DOHH2 (cell line): ENCODE data around the gene APMAP.

ENCODE experiments used
- H3F3A ChIP-seq: fragments of 200-600 bp; sonication (generic), shearing (Covaris generic); 2 replicates; pipeline ENCODE4 v1.6.0; 2016; ENCODE audit warnings: antibody characterized with exemption, mild to moderate bottlenecking; ENCODE audit not compliant: control insufficient read depth, insufficient read depth
- H3K27ac ChIP-seq: fragments of 200-600 bp; sonication (generic); 2 replicates; pipeline ENCODE4 v1.5.1; 2014; ENCODE audit warnings: low read depth, mild to moderate bottlenecking, low read length, moderate library complexity
- H3K27me3 ChIP-seq: fragments of 200-600 bp; sonication (generic); 2 replicates; pipeline ENCODE4 v1.6.1; 2014; ENCODE audit warnings: mild to moderate bottlenecking, low read length, mixed read lengths; ENCODE audit not compliant: control insufficient read depth
- H3K36me3 ChIP-seq: fragments of 200-600 bp; sonication (generic); 2 replicates; pipeline ENCODE4 v1.6.1; 2014; ENCODE audit warnings: mild to moderate bottlenecking, low read length, moderate library complexity, mixed read lengths; ENCODE audit not compliant: control insufficient read depth
- H3K4me1 ChIP-seq: fragments of 200-600 bp; sonication (generic); 2 replicates; pipeline ENCODE4 v1.6.1; 2014; ENCODE audit warnings: mild to moderate bottlenecking, low read length, mixed read lengths; ENCODE audit not compliant: control insufficient read depth
- H3K4me2 ChIP-seq: fragments of 200-600 bp; sonication (generic); 2 replicates; pipeline ENCODE4 v1.6.0; 2014; ENCODE audit warnings: mild to moderate bottlenecking, low read length, moderate library complexity
- H3K4me3 ChIP-seq: fragments of 200-600 bp; sonication (generic); 2 replicates; pipeline ENCODE4 v1.5.1; 2014; ENCODE audit warnings: mild to moderate bottlenecking, low read length, mixed read lengths
- H3K79me2 ChIP-seq: fragments of 200-600 bp; sonication (generic); 2 replicates; pipeline ENCODE4 v1.6.1; 2014; ENCODE audit warnings: mild to moderate bottlenecking, low read length, mixed read lengths; ENCODE audit not compliant: control insufficient read depth
- H3K9me2 ChIP-seq: fragments of 200-600 bp; sonication (generic); replicated peaks from 2 replicates; pipeline ENCODE4 v1.6.1; 2014; ENCODE audit warnings: mild to moderate bottlenecking, low read length, mixed read lengths; ENCODE audit not compliant: control insufficient read depth
- H3K9me3 ChIP-seq: fragments of 200-600 bp; sonication (generic); 2 replicates; pipeline ENCODE4 v1.6.1; 2014; ENCODE audit warnings: antibody characterized with exemption, low read length, mixed read lengths; ENCODE audit not compliant: control insufficient read depth, insufficient read depth
- H4K20me1 ChIP-seq: fragments of 200-600 bp; sonication (generic); 2 replicates; pipeline ENCODE4 v1.6.0; 2014; ENCODE audit warnings: low read depth, mild to moderate bottlenecking, antibody characterized with exemption, low read length, moderate library complexity; ENCODE audit not compliant: control insufficient read depth, insufficient read depth
- EZH2phosphoT487 ChIP-seq: fragments of 200-600 bp; sonication (generic); IDR thresholded peaks from 2 replicates; pipeline ENCODE4 v1.6.1; 2017; ENCODE audit warnings: borderline replicate concordance, mild to moderate bottlenecking, antibody characterized with exemption, low read length, moderate library complexity, mixed read lengths
- TF ChIP-seq, protein P1 (sequence below): fragments of 200-600 bp; sonication (generic); IDR thresholded peaks from one replicate; pipeline ENCODE4 v1.5.1; 2014; ENCODE audit warnings: antibody characterized with exemption, mild to moderate bottlenecking, low read depth, low read length; ENCODE audit not compliant: poor library complexity, severe bottlenecking

APMAP gene

DNA sequence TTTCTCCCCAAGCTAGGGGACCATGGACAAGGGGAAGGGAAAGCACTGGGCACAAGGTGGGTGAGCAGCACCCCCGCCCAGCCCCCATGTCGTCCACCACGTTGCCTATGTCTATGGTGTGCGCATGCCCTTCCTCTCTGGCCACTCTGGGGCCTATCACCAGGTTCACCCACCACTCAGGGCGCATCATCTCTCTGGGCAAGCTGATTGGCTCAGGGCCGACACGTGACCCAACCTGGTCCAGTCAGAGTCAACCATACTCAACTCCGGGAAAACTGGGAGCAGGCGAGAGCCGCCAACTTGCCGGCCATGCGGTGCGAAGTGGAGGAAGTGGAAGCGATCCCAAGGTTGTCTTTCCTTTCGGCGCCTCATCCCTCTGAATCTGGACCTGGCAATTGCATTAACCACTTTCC lies 39.5 kb upstream of the APMAP start:
- Histone ChIP-seq H3K27ac (no peak overlapping the region), H3K9me3 (no peaks in the 10 kb centered on the region), H3K79me2 (no peaks in the 10 kb centered on the region), H3K4me2 (no peak overlapping the region), H3K27me3 (no peaks in the 10 kb centered on the region), H3K9me2 (no peaks in the 10 kb centered on the region), H4K20me1 (no peaks in the 10 kb centered on the region), H3F3A (peaks cover 6% of the 10 kb centered on the region; the same call in 1 of the 2 replicates), H3K4me1 (peaks cover 30% of the 10 kb centered on the region), H3K36me3 (no peaks in the 10 kb centered on the region), H3K4me3 (no peak overlapping the region)
- no peak for TF ChIP-seq EZH2phosphoT487
- TF ChIP-seq, protein P1, sequence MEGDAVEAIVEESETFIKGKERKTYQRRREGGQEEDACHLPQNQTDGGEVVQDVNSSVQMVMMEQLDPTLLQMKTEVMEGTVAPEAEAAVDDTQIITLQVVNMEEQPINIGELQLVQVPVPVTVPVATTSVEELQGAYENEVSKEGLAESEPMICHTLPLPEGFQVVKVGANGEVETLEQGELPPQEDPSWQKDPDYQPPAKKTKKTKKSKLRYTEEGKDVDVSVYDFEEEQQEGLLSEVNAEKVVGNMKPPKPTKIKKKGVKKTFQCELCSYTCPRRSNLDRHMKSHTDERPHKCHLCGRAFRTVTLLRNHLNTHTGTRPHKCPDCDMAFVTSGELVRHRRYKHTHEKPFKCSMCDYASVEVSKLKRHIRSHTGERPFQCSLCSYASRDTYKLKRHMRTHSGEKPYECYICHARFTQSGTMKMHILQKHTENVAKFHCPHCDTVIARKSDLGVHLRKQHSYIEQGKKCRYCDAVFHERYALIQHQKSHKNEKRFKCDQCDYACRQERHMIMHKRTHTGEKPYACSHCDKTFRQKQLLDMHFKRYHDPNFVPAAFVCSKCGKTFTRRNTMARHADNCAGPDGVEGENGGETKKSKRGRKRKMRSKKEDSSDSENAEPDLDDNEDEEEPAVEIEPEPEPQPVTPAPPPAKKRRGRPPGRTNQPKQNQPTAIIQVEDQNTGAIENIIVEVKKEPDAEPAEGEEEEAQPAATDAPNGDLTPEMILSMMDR: no peak

DNA sequence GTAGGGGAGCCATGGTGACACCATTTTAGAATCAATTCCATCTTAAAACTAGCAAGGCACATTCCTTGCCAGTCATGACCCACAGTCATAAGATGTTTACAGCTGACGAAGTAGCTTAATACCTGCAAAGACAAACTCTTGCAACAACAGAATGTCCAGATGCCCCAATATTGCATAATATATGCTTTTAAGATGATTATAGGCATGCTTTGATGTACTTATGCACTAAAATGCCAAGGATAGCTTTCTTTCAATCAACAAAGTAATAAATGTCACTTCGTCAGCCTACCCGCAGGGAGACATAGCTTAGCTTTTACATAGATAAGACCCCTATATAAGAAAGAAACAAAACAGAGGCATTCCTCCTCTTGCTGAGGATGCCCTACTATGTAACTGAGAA lies 38.7 kb upstream of the APMAP start:
- H3F3A ChIP-seq: peaks cover 6% of the 10 kb centered on the region; the same call in 1 of the 2 replicates
- H3K36me3 ChIP-seq: no peaks in the 10 kb centered on the region
- no peaks in the 10 kb centered on the region for H3K79me2 ChIP-seq
- no peak overlapping the region for H3K27ac ChIP-seq
- H3K9me2 ChIP-seq: no peaks in the 10 kb centered on the region
- H3K4me1 ChIP-seq: peaks cover 22% of the 10 kb centered on the region
- H3K9me3 ChIP-seq: no peaks in the 10 kb centered on the region
- no peak overlapping the region for H3K4me2 ChIP-seq
- TF ChIP-seq, protein P1: no peak
- no peak for TF ChIP-seq EZH2phosphoT487
- no peaks in the 10 kb centered on the region for H4K20me1 ChIP-seq
- no peaks in the 10 kb centered on the region for H3K27me3 ChIP-seq
- H3K4me3 ChIP-seq: no peak overlapping the region

DNA sequence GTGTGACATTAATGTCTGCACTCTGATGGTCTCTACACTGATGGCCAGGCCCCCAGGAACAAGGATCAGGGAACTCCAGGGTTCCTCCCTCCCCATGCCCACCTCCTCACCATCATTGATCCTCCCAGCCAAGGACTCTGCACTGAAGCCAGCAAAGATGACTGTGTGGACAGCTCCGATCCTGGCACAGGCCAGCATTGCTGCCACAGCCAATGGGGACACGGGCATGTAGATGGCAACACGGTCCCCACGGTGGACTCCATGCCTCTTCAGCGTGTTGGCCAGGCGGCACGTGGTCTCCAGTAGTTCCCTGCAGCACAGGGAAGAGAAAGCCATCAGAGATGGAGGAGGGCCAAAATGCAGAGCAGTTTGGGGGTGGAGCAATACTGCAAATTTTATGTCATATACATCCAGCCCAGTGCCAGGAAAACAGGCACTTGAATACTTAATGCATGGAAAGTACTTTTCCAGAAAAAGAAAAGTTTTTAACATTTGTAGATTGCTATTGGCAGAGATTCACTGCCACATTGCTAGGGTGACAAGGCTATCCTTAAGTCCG lies 38.2 kb upstream of the APMAP start:
- no peaks in the 10 kb centered on the region for H3K27me3 ChIP-seq
- H4K20me1 ChIP-seq: no peaks in the 10 kb centered on the region
- no peaks in the 10 kb centered on the region for H3K36me3 ChIP-seq
- H3K9me2 ChIP-seq: no peaks in the 10 kb centered on the region
- H3F3A ChIP-seq: peaks cover 1% of the 10 kb centered on the region; the same call in 1 of the 2 replicates
- H3K27ac ChIP-seq: no peak overlapping the region
- TF ChIP-seq, protein P1: no peak
- no peak for TF ChIP-seq EZH2phosphoT487
- H3K4me3 ChIP-seq: no peak overlapping the region
- H3K4me2 ChIP-seq: no peak overlapping the region
- H3K79me2 ChIP-seq: no peaks in the 10 kb centered on the region
- no peaks in the 10 kb centered on the region for H3K9me3 ChIP-seq
- H3K4me1 ChIP-seq: peaks cover 17% of the 10 kb centered on the region
